PC-9 (cell line): ENCODE measurements around the gene DAP3. TPM values are rescaled to one million over a fixed set of nuclear protein-coding genes. Genes with fewer than 3 reads are reported as not detected.
"Not testable (repeated sequence)": the region's sequence is repeated elsewhere in the genome, so short reads cannot be mapped to it uniquely, and the experiment has no call there.

Source experiments
- BruUV-seq: library from RNA; stranded (reverse); fragments of 400-500 nt; replicated peaks from 2 replicates; lab custom pipeline; 2021; lab: Mats Ljungman, UMichigan
- CTCF ChIA-PET: fragments of 300-600 bp; sonication (Branson Sonifier 250); formaldehyde crosslinking; loops from one replicate; lab custom pipeline; 2022; ENCODE audit warnings: antibody characterized with exemption; lab: Charles Lee
- POLR2A ChIA-PET: fragments of 300-600 bp; sonication (Branson Sonifier 250); formaldehyde crosslinking; loops from one replicate; lab custom pipeline; 2022; ENCODE audit warnings: antibody characterized with exemption; ENCODE audit not compliant: unreplicated experiment; lab: Charles Lee
- DNase-seq, 2 experiments: peaks; one replicate each; pipeline versions ENCODE4 v3.0.0 to v3.0.0-alpha.2; 2015 to 2022; ENCODE audit warnings: mixed read lengths in 1 of 2
- H2AFZ ChIP-seq: fragments of 200-600 bp; sonication (generic); 2 replicates; pipeline ENCODE4 v1.8.1; 2017; ENCODE audit warnings: antibody characterized with exemption
- H3F3A ChIP-seq: fragments of 200-600 bp; sonication (generic); 2 replicates; pipeline ENCODE4 v1.8.1; 2017; ENCODE audit warnings: antibody characterized with exemption, mild to moderate bottlenecking, low read depth; ENCODE audit not compliant: insufficient read depth
- H3K27ac ChIP-seq: fragments of 200-600 bp; sonication (generic); 2 replicates; pipeline ENCODE4 v1.6.1; 2016; ENCODE audit warnings: mixed run types
- H3K27me3 ChIP-seq: fragments of 200-600 bp; sonication (generic); 2 replicates; pipeline ENCODE4 v1.6.1; 2016; ENCODE audit warnings: low read depth, mixed run types; ENCODE audit not compliant: insufficient read depth
- H3K36me3 ChIP-seq: fragments of 200-600 bp; sonication (generic); 2 replicates; pipeline ENCODE4 v1.6.1; 2016; ENCODE audit warnings: low read depth, mixed run types
- H3K4me1 ChIP-seq: fragments of 200-600 bp; sonication (generic); replicated peaks from 2 replicates; pipeline ENCODE4 v1.6.1; 2016; ENCODE audit warnings: mixed run types; ENCODE audit not compliant: insufficient read depth
- H3K4me2 ChIP-seq: fragments of 200-600 bp; sonication (generic); 2 replicates; pipeline ENCODE4 v1.6.1; 2017; ENCODE audit warnings: mixed run types
- H3K4me3 ChIP-seq: fragments of 200-600 bp; sonication (generic); 2 replicates; pipeline ENCODE4 v1.6.1; 2016; ENCODE audit warnings: mixed run types
- H3K79me2 ChIP-seq: fragments of 200-600 bp; sonication (generic); 2 replicates; pipeline ENCODE4 v1.6.1; 2017; ENCODE audit warnings: low read depth, mixed run types
- H3K9me2 ChIP-seq: fragments of 200-600 bp; sonication (generic); 2 replicates; pipeline ENCODE4 v1.8.1; 2017; ENCODE audit warnings: mild to moderate bottlenecking; ENCODE audit not compliant: insufficient read depth
- H3K9me3 ChIP-seq: fragments of 200-600 bp; sonication (generic); 2 replicates; pipeline ENCODE4 v1.8.1; 2016; ENCODE audit warnings: low read depth; ENCODE audit not compliant: insufficient read depth
- H4K20me1 ChIP-seq: fragments of 200-600 bp; sonication (generic); 2 replicates; pipeline ENCODE4 v1.8.1; 2017; ENCODE audit not compliant: insufficient read depth
- EZH2 ChIP-seq: fragments of 200-600 bp; sonication (generic); IDR thresholded peaks from 2 replicates; pipeline ENCODE4 v1.8.0; 2017; ENCODE audit warnings: antibody characterized with exemption, low read depth
- intact Hi-C: fragments of 100-400 bp; cut with micrococcal nuclease; formaldehyde crosslinking; loops from one replicate; pipeline ENCODE4 v1.10.0; 2022; ENCODE audit not compliant: unreplicated experiment
- total RNA-seq: library from RNA; stranded (reverse); gene quantifications from 2 replicates; pipeline ENCODE4 v1.2.3, GENCODE V29; 2021
- TF ChIP-seq, protein P1 (sequence below): fragments of 200-600 bp; sonication (generic); conservative IDR thresholded peaks from 2 replicates; pipeline ENCODE4 v1.6.1; 2017; ENCODE audit warnings: mixed run types, antibody characterized with exemption, mild to moderate bottlenecking, moderate library complexity

DAP3 gene
- total RNA-seq, 1 experiment from 2014 or later: 111 TPM

- Histone ChIP-seq H3K9me2 (no peaks in the 10 kb centered on the region), H3K9me3 (no peaks in the 10 kb centered on the region), H3K4me1 (no peaks in the 10 kb centered on the region), H3K27ac (no peak overlapping the region), H3K4me2 (no peak overlapping the region), H4K20me1 (peaks cover 16% of the 10 kb centered on the region), H3F3A (peaks cover 11% of the 10 kb centered on the region; the same call in 1 of the 2 replicates), H3K79me2 (peaks cover 65% of the 10 kb centered on the region), H3K36me3 (no peaks in the 10 kb centered on the region), H2AFZ (no peak overlapping the region), H3K4me3 (no peak overlapping the region), H3K27me3 (no peaks in the 10 kb centered on the region)
- intact Hi-C loops: no loop called here
- CTCF ChIA-PET: no interaction called here
- BruUV-seq: no TSS peak
- POLR2A ChIA-PET: interaction anchor here (0.6 kb wide), 2 partner anchors 20 to 38 kb away, joined by 3 to 4 read pairs; no protein-coding TSS in a partner anchor
- TF ChIP-seq, protein P1, sequence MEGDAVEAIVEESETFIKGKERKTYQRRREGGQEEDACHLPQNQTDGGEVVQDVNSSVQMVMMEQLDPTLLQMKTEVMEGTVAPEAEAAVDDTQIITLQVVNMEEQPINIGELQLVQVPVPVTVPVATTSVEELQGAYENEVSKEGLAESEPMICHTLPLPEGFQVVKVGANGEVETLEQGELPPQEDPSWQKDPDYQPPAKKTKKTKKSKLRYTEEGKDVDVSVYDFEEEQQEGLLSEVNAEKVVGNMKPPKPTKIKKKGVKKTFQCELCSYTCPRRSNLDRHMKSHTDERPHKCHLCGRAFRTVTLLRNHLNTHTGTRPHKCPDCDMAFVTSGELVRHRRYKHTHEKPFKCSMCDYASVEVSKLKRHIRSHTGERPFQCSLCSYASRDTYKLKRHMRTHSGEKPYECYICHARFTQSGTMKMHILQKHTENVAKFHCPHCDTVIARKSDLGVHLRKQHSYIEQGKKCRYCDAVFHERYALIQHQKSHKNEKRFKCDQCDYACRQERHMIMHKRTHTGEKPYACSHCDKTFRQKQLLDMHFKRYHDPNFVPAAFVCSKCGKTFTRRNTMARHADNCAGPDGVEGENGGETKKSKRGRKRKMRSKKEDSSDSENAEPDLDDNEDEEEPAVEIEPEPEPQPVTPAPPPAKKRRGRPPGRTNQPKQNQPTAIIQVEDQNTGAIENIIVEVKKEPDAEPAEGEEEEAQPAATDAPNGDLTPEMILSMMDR: no peak
- TF ChIP-seq EZH2: no peak
- DNase-seq: no peak
Observed at GRCh38 chr1:155706139-155706538, 17.2 kb downstream of the DAP3 start.

- DNase-seq: no peak
- Histone ChIP-seq H3K4me2 (no peak overlapping the region), H2AFZ (no peak overlapping the region), H3F3A (peaks cover 11% of the 10 kb centered on the region; the same call in 1 of the 2 replicates), H3K79me2 (peaks cover 47% of the 10 kb centered on the region), H3K4me1 (no peaks in the 10 kb centered on the region), H3K27me3 (no peaks in the 10 kb centered on the region), H3K9me3 (no peaks in the 10 kb centered on the region), H4K20me1 (peaks cover 20% of the 10 kb centered on the region), H3K36me3 (no peaks in the 10 kb centered on the region), H3K27ac (no peak overlapping the region), H3K9me2 (no peaks in the 10 kb centered on the region), H3K4me3 (no peak overlapping the region)
- ChIA-PET CTCF (no interaction called here), POLR2A (no interaction called here)
- TF ChIP-seq EZH2: no peak
- TF ChIP-seq, protein P1: no peak
- no TSS peak for BruUV-seq
- intact Hi-C loops: no loop called here
Observed at GRCh38 chr1:155709391-155709790, 20.5 kb downstream of the DAP3 start.

DNA sequence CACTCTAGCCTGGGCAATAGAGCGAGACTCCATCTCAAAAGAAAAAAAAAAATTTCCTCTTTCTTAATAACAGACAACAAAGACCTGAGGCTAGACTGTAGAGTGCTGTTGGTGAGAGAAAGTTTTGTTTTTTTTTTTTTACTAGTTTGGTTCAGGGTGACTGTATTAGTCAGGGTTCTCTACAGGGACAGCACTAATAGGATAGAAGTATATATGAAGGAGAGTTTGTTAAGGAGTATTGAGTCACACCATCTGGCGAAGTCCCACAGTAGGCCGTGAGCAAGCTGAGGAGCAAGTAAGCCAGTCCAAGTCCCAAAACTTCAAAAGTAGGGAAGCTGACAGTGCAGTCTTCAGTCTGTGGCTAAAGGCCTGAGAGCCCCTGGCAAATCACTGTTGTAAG lies 22.6 kb downstream of the DAP3 start:
- H3F3A ChIP-seq, BruUV-seq, H2AFZ ChIP-seq, H3K36me3 ChIP-seq, H3K27ac ChIP-seq, H3K4me1 ChIP-seq, intact Hi-C loops, H3K9me3 ChIP-seq, H3K4me2 ChIP-seq, CTCF ChIA-PET, H3K9me2 ChIP-seq, H3K4me3 ChIP-seq, H3K27me3 ChIP-seq, DNase-seq, POLR2A ChIA-PET: not testable (repeated sequence)
- H3K79me2 ChIP-seq: peaks cover 32% of the 10 kb centered on the region
- peaks cover 23% of the 10 kb centered on the region for H4K20me1 ChIP-seq

- CTCF ChIA-PET: interaction anchor here (0.7 kb wide), 1 partner anchor 64 kb away, joined by 3 read pairs; no protein-coding TSS in a partner anchor
- POLR2A ChIA-PET: interaction anchor here (0.6 kb wide), 1 partner anchor 154 kb away, joined by 6 read pairs; no protein-coding TSS in a partner anchor
- H3K4me1 ChIP-seq, H2AFZ ChIP-seq, H3K27me3 ChIP-seq, H3K9me3 ChIP-seq, DNase-seq, H3K4me2 ChIP-seq, BruUV-seq, H3K4me3 ChIP-seq, intact Hi-C loops, H3K36me3 ChIP-seq, H3K27ac ChIP-seq, H3F3A ChIP-seq, H3K9me2 ChIP-seq: not testable (repeated sequence)
- Histone ChIP-seq H3K79me2 (peaks cover 24% of the 10 kb centered on the region), H4K20me1 (peaks cover 23% of the 10 kb centered on the region)
- TF ChIP-seq, protein P1: peak; percentile 44; the same call in 1 of the 2 replicates
Observed at GRCh38 chr1:155712636-155713035, 23.7 kb downstream of the DAP3 start.
